Neural progenitor cell (in vitro differentiated cells): ENCODE data around the gene DPF3.

Experiments
- EZH2phosphoT487 ChIP-seq: fragments of 200-600 bp; sonication (generic); IDR thresholded peaks from 2 replicates; pipeline ENCODE4 v1.6.1; 2017; ENCODE audit warnings: antibody characterized with exemption
- TF ChIP-seq, protein P1 (sequence below): fragments of 200-600 bp; sonication (generic); IDR thresholded peaks from 2 replicates; pipeline ENCODE4 v1.5.1; 2017; ENCODE audit warnings: antibody characterized with exemption, mild to moderate bottlenecking

DNA sequence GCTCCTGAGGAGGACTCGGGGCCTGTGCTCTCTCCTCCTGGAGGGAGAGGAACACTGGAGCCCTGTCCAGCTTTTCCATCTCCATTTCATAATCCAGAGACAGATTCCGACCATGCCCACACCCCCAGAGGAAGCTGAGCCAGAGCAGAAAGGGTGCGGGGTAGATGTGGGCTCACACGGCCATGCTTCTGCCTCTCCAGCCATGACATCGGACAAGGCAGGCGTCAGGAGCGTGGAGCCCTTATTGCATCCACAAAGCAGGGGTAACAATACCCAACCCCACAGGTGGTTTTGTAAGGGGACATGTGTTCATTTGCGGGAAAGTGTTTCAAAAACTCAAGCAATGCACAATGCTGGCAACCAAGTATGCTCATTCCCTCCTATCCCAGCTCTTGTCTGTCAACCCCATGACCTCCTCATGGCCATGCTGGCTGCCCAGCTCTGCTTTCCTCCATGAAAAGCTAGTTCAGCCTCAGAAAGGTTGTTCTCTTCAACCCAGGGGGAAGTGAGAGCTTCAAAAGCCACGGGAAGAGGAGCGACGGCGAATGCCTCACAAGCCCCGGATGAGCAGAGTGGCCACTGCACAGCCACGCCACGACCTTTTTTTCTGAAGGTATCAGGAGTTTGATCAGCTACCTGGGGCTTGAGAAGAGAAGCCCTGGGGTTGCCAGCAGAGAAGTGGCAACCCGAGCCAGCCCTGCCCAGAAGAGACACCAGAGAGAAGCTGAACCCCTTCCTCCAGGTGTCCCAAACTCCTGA is 161.7 kb downstream of the DPF3 start:
- TF ChIP-seq, protein P1, sequence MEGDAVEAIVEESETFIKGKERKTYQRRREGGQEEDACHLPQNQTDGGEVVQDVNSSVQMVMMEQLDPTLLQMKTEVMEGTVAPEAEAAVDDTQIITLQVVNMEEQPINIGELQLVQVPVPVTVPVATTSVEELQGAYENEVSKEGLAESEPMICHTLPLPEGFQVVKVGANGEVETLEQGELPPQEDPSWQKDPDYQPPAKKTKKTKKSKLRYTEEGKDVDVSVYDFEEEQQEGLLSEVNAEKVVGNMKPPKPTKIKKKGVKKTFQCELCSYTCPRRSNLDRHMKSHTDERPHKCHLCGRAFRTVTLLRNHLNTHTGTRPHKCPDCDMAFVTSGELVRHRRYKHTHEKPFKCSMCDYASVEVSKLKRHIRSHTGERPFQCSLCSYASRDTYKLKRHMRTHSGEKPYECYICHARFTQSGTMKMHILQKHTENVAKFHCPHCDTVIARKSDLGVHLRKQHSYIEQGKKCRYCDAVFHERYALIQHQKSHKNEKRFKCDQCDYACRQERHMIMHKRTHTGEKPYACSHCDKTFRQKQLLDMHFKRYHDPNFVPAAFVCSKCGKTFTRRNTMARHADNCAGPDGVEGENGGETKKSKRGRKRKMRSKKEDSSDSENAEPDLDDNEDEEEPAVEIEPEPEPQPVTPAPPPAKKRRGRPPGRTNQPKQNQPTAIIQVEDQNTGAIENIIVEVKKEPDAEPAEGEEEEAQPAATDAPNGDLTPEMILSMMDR: no peak
- no peak for TF ChIP-seq EZH2phosphoT487
